T-helper 1 cell treated with Interleukin-12 subunit alpha and Interleukin-12 subunit beta and Interleukin-4 antibody, amounts not matched to agents 30 ng/mL and 1 ng/mL, for 36 hours (primary cell): ENCODE measurements around the gene CCDC93. TPM values are rescaled to one million over a fixed set of nuclear protein-coding genes. Genes with fewer than 3 reads are reported as not detected.

Source experiments
- intact Hi-C: fragments of 100-400 bp; cut with micrococcal nuclease; formaldehyde crosslinking; loops from one replicate; pipeline ENCODE4 v1.15.1; 2024
- total RNA-seq: library from RNA; stranded (reverse); gene quantifications from 2 replicates; pipeline ENCODE4 v1.2.3, GENCODE V29; 2022

Gene CCDC93
- total RNA-seq, 1 donor from 2014 or later = 34.8 TPM

DNA sequence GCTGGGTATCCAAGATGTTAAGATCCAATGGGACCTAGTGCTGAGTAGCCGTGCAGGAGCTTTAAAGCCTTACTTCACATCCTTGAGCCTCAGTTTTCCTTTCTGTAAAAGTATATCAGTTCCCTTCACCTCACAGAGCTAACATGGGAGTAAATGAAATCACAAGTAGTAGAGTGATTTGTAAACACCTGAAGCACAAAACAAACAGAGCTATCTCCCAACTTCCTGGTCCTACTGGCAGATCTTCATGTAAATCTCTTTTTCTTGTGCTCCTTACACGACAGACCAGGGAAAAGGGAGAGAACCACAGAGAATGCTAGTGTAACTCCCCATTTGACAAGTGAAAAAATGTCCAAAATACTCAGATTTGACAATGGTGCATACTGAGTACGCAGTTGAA, 17.3 kb downstream of the CCDC93 start:
- intact Hi-C loops = no loop called here

DNA sequence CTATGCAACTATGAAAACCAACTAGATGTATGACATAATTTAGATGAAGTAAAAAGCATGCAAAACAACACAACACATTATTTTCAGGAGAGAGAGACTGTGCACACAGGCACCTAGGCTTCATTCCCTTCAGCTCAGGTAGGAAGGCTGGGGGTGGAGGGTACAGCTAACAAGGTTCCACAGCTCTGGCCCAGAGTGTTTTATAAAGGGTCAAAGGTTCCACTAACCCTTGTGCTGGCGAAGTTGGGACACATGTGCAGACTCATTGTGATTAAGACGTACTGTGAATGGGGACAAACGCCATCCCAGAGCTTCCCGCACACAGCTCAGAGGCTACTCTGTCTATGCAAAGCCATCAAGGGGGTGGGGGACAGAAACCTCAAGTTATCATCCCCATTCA, 19.1 kb downstream of the CCDC93 start:
- intact Hi-C loops = no loop called here

DNA sequence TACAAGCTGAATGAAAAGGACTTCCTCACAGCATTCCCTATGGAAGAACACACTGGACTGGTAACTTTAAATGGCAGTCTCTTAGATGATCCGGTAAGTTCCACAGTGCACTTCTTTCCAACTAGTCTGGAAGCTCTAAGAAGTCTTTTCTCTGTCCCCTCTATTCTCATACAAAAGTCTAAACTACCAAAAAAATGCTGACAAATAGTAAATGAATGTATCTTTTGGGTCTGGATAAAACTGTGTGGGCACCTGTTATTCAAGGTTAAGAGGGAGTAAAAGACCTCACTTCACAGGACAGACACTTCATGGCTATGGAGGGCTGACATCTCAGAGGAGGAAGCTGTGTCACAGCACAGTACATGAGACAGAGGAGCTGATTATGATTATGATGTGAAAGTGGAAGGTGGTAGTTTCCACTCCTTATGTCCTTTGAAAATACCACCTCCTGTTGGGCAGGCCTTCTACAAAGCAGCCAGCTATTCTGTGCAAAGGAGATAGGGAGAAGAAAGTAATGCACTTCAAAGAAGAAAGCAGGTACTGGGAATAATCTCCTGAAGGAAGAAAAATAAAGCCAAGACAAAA, 23.9 kb downstream of the CCDC93 start:
- intact Hi-C loops = no loop called here

DNA sequence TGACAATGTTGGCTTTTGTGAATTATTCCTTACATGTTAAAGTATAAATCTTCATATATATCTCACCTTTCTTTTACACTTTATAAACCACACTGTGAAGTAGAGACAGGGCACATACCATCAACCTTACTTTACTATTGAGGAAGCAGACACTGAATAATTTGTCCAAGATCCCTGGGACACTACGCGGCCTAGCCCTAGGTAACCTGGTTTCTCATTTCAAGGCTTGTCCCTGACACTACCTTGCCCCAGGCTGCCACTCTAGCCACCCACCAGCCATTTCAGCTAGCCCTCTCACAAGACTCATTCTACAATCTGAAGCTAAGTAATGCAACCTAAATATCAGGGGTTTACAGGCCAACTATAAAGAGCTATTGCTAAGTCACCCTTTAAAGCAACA, 26.7 kb downstream of the CCDC93 start:
- intact Hi-C loops = no loop called here

DNA sequence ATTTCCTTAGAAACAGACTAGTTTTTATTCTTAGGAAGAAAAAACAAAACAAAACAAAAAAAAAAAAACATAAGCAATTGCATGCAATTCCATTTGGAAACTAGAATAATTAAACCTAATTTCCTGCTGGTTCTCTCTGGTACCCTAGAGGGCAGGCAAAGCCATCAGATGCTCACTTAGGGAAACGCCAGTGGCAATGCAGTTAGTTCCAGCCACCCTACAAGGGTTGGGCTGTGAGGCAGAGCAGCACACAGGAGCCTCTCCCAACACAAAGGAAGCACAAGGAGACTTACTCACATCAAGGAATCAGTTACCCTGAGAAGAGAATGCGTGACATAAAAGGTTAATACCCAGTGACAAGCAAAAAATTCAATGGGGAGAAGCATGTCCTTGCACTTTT, 28.8 kb downstream of the CCDC93 start:
- intact Hi-C loops = no loop called here

DNA sequence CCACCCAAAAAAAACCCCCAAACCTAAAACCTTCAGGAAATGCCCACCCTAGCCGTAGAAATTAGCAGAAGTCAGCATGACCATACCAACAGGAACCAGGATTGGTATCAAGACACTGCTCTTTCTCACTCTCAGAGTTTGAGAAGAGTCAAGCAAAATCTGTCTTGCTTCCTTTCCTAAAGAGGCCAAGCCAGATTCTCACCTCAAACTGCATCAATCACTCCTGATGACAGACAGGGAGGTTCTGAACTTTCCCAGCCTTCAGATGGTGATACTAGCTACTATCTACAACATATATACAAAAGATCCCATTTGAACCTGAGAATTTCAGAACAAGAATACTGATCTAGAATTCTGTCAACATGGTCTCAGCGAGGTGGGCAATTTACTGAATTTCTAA, 29.7 kb downstream of the CCDC93 start:
- intact Hi-C loops = no loop called here

DNA sequence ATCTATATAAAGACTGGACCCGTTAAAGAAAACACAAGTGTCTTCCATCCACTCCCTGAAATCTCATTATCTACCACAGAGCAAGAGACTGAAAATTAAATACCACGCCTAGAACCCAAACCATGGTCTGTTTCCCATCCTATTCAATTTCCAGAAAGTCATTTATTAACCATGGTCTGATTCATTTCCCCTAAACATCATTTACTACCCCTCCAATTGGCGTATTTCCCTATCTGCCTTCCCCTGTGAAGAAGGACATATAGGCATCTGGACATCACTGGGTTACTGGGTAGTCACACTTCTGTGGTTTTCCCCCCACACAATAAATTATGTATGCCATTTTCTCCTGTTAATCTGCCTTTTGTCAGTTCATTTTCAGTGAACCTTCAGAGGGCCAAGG, 30.8 kb downstream of the CCDC93 start:
- intact Hi-C loops = no loop called here

DNA sequence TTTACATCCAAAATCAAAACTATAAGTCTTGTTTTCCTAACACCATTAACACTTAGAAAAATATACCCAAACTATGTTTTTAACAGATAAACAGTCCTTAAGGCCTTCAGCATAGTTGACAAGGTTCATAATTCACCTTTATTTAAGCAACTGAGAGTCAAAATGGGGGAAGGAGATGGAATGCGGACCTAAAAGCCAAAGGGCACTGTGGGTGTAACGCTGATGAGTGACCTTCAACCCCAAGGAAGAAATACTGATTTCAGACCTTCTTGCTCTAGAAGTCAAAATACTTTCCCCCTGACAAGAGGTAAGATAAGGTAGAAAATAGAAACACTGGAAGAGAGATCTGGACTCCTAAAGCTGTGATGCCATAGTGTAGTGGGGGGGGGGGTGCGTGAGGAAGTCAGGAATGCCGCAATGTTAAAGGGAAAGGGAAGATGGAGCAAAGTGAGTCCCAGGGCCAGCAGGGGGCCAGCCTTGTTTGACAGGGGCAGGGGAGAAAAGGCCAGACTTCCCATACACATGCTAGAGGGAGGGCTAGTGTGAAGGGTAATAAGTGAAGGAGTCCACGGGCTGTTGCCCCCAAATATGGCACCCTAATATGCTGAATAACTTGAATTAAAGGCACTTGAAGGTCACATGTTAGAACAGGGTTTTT, 31.4 kb downstream of the CCDC93 start:
- intact Hi-C loops = no loop called here

DNA sequence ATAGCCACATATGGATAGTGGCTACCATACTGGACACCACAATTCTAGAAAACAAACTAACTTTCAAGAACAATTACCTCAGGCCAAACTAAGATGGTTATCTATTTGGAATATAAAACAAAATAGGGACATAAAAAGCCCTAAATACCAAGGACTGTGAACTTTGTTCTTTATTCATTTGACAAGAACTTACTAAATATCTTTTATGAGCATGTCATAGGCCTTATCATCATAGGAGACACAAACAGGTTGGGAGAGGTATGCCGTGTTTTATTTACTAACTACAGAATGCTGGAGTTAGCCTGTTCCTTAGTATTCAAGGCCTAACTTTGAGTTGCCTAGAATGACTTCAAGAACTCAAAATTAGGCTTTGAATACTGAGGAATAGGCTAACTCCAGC, 32.1 kb downstream of the CCDC93 start:
- intact Hi-C loops = no loop called here

DNA sequence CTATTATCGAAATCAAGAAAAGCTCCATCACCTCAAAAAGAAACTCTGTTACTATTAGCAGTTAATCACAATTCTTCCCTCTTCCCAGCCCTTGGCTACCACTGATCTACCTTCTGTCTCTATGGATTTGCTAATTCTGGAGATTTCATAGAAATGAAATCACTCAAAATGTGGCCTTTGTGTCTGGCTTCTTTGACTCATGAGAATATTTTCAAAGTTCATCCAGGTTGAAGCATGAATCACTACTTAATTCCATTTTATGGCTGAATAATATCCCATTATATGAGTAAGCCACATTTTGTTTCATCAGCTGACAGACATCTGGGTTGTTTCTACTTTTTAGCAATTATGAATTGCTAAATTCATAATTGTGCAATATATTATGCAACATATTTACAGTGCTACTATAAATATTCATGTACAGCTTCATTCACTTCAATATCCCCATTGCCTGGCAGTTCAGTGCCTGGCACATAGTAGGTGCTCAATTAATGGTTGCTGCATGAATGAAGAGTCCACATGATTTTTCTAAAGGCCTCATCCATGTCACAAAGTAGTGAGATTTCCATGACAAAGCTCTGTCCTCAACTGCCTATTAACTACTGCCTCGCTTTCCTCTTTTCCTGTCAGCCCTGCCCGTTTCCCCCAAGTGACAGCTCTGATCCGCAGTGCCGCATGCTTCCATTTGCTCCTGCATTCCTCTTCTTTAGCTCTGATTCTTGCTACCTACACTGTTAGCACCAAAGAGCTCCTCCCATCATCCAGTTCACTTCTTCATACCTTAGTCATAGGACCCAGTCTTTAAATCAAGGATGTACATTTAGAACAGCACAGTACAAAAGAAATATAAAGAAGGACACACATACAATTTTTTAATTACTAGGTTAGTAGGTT, 32.8 kb downstream of the CCDC93 start:
- intact Hi-C loops = no loop called here

DNA sequence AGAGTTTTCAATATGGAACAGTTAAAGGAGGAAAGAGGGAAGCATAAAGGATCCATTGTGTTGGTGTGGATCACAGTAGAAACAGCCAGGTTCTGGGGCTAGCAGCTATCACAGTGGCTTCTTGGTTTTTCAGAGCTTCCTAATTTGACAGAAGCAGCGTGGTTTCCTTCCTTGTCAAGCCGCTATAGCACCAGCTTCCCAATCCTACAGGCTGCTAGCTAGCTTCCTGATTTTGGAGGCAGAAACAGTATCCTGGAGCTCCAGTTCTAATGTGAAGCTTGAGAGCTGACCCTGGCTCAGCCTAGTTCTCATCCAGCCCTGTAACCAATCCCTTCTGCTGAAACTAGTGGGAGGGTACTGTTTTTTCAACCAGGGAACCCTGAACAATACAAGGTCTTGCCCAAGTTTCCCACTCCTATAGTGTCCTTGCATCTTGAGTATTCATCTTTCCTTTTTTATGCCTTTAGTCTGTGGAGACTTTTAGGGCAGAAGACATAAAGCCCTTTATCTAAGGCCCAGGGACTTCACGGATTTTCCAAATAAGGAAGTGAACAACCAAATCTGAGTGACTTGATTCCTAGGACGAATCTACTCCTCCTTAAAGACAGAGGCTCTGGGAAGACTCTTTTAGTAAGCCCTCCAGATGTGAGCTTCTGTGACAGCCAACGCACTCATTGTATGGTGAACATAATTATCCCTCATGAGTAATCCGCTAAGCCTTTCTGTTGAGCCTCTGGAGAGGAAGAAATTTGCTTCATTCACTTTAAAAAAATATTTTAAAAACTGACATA, 33.8 kb downstream of the CCDC93 start:
- intact Hi-C loops = no loop called here

DNA sequence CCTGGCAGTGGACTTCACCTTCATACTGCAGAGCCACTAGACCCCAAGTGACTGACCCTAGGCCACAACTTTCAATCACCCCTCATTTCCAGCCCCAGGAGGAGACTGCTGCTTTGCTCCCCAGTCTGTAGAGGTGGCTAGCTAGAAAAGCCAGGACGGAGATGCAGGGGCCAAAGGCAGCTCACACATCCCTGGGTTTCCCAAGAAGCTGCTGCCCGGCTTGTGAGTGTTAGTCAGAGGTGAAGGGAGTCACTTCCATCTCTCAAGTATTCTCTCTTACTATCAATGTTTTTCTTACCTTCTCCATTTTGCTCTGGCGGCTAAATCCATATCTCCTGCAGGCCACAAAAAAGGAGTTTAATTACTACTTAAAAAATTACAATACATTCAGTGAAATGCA, 36.2 kb downstream of the CCDC93 start:
- intact Hi-C loops = no loop called here

DNA sequence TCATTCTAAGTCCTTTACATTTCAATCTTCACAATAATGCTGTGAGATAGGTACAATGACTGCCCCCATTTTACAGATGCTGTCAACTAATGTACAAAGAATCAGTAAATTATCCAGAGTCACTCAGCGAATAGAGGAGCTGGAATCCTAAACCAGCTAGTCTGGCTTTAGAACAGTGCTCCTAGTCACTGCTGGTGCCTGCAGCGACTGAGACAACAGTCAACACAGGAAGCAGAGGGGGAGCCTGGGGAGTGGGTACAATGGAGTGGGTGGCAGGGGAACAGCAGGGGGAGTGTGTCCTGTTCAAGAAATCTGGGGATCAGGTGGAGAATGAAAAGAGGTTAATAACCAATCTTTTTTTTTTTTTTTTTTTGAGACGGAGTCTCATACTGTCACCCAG, 37.3 kb downstream of the CCDC93 start:
- intact Hi-C loops = no loop called here

DNA sequence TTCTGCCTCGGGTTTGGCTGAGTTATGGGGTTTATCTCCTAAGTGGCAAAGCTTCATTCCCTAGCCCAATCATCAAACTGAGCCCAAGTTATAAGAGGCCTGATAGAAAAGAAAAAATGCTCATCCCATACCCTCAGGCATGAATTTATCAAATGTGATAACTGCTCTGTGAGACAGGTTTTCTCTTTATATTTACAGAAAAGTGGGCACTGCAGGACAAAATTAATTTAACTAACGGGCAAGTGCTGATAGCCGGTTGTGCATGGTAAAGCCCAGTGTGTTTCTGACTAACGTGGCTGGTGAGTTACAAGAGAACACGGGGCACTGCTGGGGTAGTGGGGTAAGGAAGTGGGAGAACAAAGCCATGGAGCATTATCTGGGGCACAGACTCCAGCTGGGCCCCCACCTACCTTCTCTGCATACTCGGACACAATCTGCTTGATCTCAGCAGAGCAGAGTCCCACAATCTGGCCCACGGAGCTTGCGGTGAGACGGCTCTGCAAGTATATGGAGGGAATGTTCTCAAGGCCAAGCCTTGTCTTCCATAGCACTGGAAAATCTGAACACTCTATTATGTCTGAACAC, 40.3 kb downstream of the CCDC93 start:
- intact Hi-C loops = no loop called here

DNA sequence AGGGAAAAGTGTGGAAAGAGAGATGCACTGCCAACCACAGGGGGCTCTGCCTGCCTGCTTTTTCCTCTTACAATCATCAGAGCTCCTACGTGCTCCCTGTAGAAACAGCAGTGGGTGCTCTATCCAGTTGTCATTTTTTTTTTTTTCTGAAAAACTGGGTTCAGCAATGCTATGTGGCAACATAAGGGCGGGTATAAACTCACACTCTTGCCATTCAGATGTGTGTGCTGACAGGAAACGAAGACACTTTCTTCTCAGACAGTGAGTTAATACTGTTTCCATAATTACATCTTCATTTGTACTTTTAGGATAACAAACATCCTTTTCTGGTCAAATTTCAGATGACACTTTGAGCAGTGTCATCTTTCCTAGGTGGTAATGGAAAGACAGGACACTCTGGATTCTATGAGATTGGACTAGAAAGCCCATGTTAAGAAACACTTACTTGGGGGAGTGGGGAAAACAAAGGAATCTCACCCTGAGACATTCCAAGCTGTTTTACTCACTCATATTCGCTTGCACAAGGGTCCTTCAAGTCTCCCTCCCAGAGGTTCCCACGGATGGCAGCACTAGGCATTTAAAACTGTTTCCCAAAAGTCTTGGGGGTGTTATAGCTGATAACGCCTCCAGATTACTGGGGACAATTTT, 41.3 kb downstream of the CCDC93 start:
- intact Hi-C loops = no loop called here

DNA sequence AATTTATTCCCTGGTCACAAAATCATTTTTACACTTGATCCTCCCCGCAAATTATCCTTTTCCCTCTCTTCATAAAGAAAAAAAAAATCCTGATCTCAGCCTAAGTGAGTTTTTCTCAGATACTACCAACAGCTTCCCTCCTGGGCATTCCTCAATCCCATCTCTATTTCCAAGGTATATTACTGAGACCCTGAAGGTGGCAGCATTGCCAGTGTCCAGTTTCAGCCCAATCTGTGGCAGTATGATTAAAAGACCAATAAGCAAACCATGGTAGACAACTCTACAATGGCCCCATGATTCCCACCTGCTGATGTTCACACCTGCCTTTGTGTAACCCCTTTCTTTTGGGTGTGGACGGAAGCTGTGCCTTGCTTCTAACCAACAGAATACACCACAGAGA, 45.1 kb downstream of the CCDC93 start:
- intact Hi-C loops = no loop called here

DNA sequence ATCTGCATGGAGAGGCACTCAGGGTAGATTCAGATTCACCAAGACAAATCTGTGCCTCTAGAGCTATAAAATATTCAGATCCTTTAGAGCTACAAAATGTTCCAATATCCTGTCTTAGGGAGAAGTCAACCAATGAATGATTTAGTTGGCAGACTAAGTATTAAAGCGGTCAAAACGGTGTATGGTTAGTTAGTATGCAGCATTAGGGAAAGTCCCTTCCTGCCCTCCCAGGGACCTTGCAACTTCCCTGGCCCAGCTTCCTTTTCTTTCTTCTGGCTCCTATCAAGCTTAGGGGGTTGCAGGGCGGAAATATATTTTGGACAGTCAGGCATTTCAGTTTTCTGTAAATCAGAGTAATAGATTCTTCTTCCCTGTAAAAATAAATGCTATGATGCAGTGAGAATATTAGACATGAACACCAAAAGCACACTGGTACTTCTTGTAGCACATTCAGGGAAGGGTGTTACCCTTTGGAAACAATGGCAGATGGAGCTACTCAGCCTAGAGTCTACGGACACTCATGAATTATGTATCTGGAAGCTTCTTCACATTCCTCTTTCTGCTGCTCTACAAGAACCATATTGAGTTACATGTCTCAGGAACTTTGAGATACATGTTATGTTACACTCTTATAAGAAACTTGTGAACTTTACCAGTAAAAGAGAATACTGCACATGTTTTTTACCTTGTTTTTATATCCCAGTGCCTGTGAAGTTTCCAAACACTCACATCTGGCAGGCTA, 45.7 kb downstream of the CCDC93 start:
- intact Hi-C loops = no loop called here

DNA sequence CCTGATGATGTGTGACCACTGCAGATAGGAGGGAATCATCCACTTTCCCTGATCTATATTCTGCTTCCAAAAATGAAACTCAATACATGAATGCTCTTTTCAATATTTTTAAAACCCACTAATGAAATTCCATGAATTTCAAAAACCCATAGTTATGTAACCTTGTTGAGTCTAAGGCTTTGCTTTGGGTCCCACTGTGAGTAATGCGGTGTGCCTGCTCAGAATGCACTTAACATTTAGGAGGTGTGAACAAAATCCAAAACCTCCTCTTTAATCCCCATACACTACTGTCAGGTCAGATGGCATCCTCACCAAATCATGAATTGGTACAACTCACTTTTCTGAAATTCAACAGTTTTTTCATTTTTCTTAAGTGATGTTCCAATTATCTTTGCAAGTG, 50.4 kb downstream of the CCDC93 start:
- intact Hi-C loops = no loop called here

DNA sequence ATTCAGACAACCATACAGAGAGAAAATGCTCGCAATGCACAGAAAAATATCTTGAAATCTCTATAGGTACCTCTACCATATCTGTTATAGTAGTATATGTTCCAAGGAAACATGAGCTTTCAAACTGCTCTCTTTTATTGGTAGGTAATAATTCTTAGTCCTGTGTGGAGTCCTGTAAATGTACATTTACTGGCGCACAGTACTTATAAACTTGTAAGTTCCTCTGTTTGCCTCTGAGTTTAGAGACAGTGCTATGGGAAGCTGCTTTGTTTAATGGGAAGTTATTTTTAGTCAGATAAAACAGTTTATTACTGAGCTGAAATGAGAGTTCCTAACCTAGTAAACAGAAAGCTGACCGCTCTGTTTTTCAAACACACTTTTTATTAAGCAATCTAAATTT, 52.7 kb downstream of the CCDC93 start:
- intact Hi-C loops = no loop called here

DNA sequence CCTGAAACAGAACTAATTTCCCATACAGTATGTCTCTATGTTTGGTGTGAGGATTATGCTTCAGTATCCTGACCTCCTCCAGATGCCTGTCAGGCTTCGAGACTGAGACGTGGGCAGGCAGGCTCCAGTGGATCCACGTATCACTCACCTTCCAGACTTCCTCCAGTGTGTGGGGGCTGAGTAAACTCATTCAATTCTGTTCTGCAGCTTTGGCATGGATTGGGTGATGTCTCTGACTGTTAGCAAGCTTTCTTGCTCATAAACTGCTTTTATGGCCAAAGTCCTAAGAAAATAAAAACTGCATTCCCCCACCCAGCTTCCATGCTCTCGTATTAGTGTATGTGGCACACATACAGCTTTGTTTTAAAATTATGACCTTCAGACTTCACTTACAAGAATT, 53.6 kb downstream of the CCDC93 start:
- intact Hi-C loops = no loop called here
